DOHH2 (cell line): ENCODE results near the gene SLC22A2.

Source experiments
- H3F3A ChIP-seq: fragments of 200-600 bp; sonication (generic), shearing (Covaris generic); 2 replicates; pipeline ENCODE4 v1.6.0; 2016; ENCODE audit warnings: antibody characterized with exemption, mild to moderate bottlenecking; ENCODE audit not compliant: control insufficient read depth, insufficient read depth
- H3K27ac ChIP-seq: fragments of 200-600 bp; sonication (generic); 2 replicates; pipeline ENCODE4 v1.5.1; 2014; ENCODE audit warnings: low read depth, mild to moderate bottlenecking, low read length, moderate library complexity
- H3K27me3 ChIP-seq: fragments of 200-600 bp; sonication (generic); 2 replicates; pipeline ENCODE4 v1.6.1; 2014; ENCODE audit warnings: mild to moderate bottlenecking, low read length, mixed read lengths; ENCODE audit not compliant: control insufficient read depth
- H3K36me3 ChIP-seq: fragments of 200-600 bp; sonication (generic); 2 replicates; pipeline ENCODE4 v1.6.1; 2014; ENCODE audit warnings: mild to moderate bottlenecking, low read length, moderate library complexity, mixed read lengths; ENCODE audit not compliant: control insufficient read depth
- H3K4me1 ChIP-seq: fragments of 200-600 bp; sonication (generic); 2 replicates; pipeline ENCODE4 v1.6.1; 2014; ENCODE audit warnings: mild to moderate bottlenecking, low read length, mixed read lengths; ENCODE audit not compliant: control insufficient read depth
- H3K4me2 ChIP-seq: fragments of 200-600 bp; sonication (generic); 2 replicates; pipeline ENCODE4 v1.6.0; 2014; ENCODE audit warnings: mild to moderate bottlenecking, low read length, moderate library complexity
- H3K4me3 ChIP-seq: fragments of 200-600 bp; sonication (generic); 2 replicates; pipeline ENCODE4 v1.5.1; 2014; ENCODE audit warnings: mild to moderate bottlenecking, low read length, mixed read lengths
- H3K79me2 ChIP-seq: fragments of 200-600 bp; sonication (generic); 2 replicates; pipeline ENCODE4 v1.6.1; 2014; ENCODE audit warnings: mild to moderate bottlenecking, low read length, mixed read lengths; ENCODE audit not compliant: control insufficient read depth
- H3K9me2 ChIP-seq: fragments of 200-600 bp; sonication (generic); replicated peaks from 2 replicates; pipeline ENCODE4 v1.6.1; 2014; ENCODE audit warnings: mild to moderate bottlenecking, low read length, mixed read lengths; ENCODE audit not compliant: control insufficient read depth
- H3K9me3 ChIP-seq: fragments of 200-600 bp; sonication (generic); 2 replicates; pipeline ENCODE4 v1.6.1; 2014; ENCODE audit warnings: antibody characterized with exemption, low read length, mixed read lengths; ENCODE audit not compliant: control insufficient read depth, insufficient read depth
- H4K20me1 ChIP-seq: fragments of 200-600 bp; sonication (generic); 2 replicates; pipeline ENCODE4 v1.6.0; 2014; ENCODE audit warnings: low read depth, mild to moderate bottlenecking, antibody characterized with exemption, low read length, moderate library complexity; ENCODE audit not compliant: control insufficient read depth, insufficient read depth
- CTCF ChIP-seq: fragments of 200-600 bp; sonication (generic); IDR thresholded peaks from one replicate; pipeline ENCODE4 v1.5.1; 2014; ENCODE audit warnings: antibody characterized with exemption, mild to moderate bottlenecking, low read depth, low read length; ENCODE audit not compliant: poor library complexity, severe bottlenecking
- EZH2phosphoT487 ChIP-seq: fragments of 200-600 bp; sonication (generic); IDR thresholded peaks from 2 replicates; pipeline ENCODE4 v1.6.1; 2017; ENCODE audit warnings: borderline replicate concordance, mild to moderate bottlenecking, antibody characterized with exemption, low read length, moderate library complexity, mixed read lengths

Gene SLC22A2

DNA sequence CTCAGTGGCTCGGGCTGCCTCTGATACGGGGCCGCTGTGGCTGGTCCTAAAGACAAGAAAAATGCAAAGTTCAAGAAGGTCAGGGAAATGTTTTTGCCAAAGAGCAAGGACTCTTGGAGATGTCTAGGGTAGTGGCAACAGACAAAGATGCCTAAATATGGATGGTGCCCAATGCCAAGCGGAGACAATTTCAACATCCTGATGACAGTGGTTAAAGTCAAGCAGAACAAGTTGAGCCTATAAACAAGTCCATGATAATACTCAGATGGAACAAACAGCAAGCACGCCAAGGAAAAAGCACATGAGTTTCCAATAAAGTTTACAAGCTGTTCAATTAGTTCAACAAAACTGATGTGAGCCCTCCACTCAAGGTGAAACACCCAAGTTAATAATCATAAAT, 85.9 kb downstream of the SLC22A2 start:
- Histone ChIP-seq H3F3A (no peaks in the 10 kb centered on the region), H3K9me2 (no peaks in the 10 kb centered on the region), H3K4me3 (no peak overlapping the region), H3K36me3 (no peaks in the 10 kb centered on the region), H3K27ac (no peak overlapping the region), H3K4me1 (no peaks in the 10 kb centered on the region), H4K20me1 (no peaks in the 10 kb centered on the region), H3K79me2 (no peaks in the 10 kb centered on the region), H3K4me2 (no peak overlapping the region), H3K9me3 (no peaks in the 10 kb centered on the region), H3K27me3 (peaks cover 4% of the 10 kb centered on the region)
- TF ChIP-seq CTCF (no peak), EZH2phosphoT487 (no peak)

- H3K27ac ChIP-seq = no peak overlapping the region
- TF ChIP-seq EZH2phosphoT487 = no peak
- TF ChIP-seq CTCF = no peak
- H3F3A ChIP-seq = no peaks in the 10 kb centered on the region
Measured at GRCh38 chr6:160170018-160170680, 88.5 kb downstream of the SLC22A2 start.

GRCh38 chr6:160167604-160168399, 90.8 kb downstream of the SLC22A2 start:
- H3K79me2 ChIP-seq = no peaks in the 10 kb centered on the region
- no peaks in the 10 kb centered on the region for H3F3A ChIP-seq
- no peak overlapping the region for H3K4me3 ChIP-seq
- no peaks in the 10 kb centered on the region for H4K20me1 ChIP-seq
- no peaks in the 10 kb centered on the region for H3K9me3 ChIP-seq
- no peak for TF ChIP-seq CTCF
- H3K4me1 ChIP-seq = no peaks in the 10 kb centered on the region
- H3K9me2 ChIP-seq = no peaks in the 10 kb centered on the region
- no peaks in the 10 kb centered on the region for H3K36me3 ChIP-seq
- no peak overlapping the region for H3K27ac ChIP-seq
- peaks cover 4% of the 10 kb centered on the region for H3K27me3 ChIP-seq
- H3K4me2 ChIP-seq = no peak overlapping the region

More at GRCh38 chr6:160170018-160170680, 88.5 kb downstream of the SLC22A2 start:
- H3K36me3 ChIP-seq = no peaks in the 10 kb centered on the region
- H3K4me3 ChIP-seq = no peak overlapping the region
- no peaks in the 10 kb centered on the region for H3K9me2 ChIP-seq
- H3K27me3 ChIP-seq = peaks cover 4% of the 10 kb centered on the region
- H3K4me2 ChIP-seq = no peak overlapping the region
- no peaks in the 10 kb centered on the region for H3K9me3 ChIP-seq
- no peaks in the 10 kb centered on the region for H3K79me2 ChIP-seq
- H3K4me1 ChIP-seq = no peaks in the 10 kb centered on the region
- H4K20me1 ChIP-seq = no peaks in the 10 kb centered on the region
